WERI-Rb-1 (cell line): ENCODE measurements around the gene CDH5.

Experiments used
- DNase-seq: peaks from one replicate; pipeline ENCODE4 v3.0.0-alpha.2; 2020
- H3K27ac ChIP-seq: fragments of 250-450 bp; sonication (Bioruptor Pico); 2 replicates; pipeline ENCODE4 v1.5.1; 2020; ENCODE audit warnings: mild to moderate bottlenecking, moderate library complexity
- H3K27me3 ChIP-seq: fragments of 250-450 bp; sonication (Bioruptor Pico); 2 replicates; pipeline ENCODE4 v1.5.1; 2021; ENCODE audit warnings: mild to moderate bottlenecking, low read depth, moderate library complexity; ENCODE audit not compliant: insufficient read depth, severe bottlenecking
- H3K36me3 ChIP-seq: fragments of 250-450 bp; sonication (Bioruptor Pico); 2 replicates; pipeline ENCODE4 v1.5.1; 2020; ENCODE audit warnings: mild to moderate bottlenecking, moderate library complexity
- H3K4me3 ChIP-seq: 2 replicates; pipeline ENCODE4 v1.5.1; 2011; ENCODE audit warnings: low read depth, mild to moderate bottlenecking, control low read depth, low read length
- H3K9me3 ChIP-seq: fragments of 250-450 bp; sonication (Bioruptor Pico); 2 replicates; pipeline ENCODE4 v1.5.1; 2021; ENCODE audit warnings: mild to moderate bottlenecking, moderate library complexity; ENCODE audit not compliant: severe bottlenecking
- TF ChIP-seq, protein P1 (sequence below): IDR thresholded peaks from 2 replicates; pipeline ENCODE4 v1.5.1; 2011; ENCODE audit warnings: low read depth, mild to moderate bottlenecking, control low read depth, inconsistent platforms, low read length

Gene CDH5

DNA sequence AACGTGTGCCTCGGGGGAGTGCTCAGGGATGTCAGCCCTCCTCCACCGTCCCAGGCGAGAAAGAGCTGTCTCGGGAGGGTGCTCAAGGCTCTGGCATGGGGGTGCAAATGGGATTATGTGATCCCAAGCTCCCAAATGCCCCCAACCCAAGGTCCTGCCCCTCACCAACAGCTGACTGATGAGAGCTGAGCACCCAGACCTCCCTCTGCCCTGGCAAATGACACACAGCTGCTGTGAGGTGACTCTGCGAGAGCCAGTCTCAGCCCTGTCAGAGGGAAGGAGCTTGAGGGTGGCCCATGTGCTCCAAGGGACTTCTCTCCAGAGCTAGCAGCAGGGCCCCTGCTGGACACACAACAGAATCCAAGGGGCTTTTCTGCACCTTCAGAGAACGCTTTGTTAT lies 7.7 kb downstream of the CDH5 start:
- no peak for DNase-seq
- H3K36me3 ChIP-seq: no peaks in the 10 kb centered on the region
- H3K4me3 ChIP-seq: no peak overlapping the region
- H3K9me3 ChIP-seq: no peaks in the 10 kb centered on the region
- H3K27ac ChIP-seq: no peak overlapping the region
- H3K27me3 ChIP-seq: no peaks in the 10 kb centered on the region
- TF ChIP-seq, protein P1, sequence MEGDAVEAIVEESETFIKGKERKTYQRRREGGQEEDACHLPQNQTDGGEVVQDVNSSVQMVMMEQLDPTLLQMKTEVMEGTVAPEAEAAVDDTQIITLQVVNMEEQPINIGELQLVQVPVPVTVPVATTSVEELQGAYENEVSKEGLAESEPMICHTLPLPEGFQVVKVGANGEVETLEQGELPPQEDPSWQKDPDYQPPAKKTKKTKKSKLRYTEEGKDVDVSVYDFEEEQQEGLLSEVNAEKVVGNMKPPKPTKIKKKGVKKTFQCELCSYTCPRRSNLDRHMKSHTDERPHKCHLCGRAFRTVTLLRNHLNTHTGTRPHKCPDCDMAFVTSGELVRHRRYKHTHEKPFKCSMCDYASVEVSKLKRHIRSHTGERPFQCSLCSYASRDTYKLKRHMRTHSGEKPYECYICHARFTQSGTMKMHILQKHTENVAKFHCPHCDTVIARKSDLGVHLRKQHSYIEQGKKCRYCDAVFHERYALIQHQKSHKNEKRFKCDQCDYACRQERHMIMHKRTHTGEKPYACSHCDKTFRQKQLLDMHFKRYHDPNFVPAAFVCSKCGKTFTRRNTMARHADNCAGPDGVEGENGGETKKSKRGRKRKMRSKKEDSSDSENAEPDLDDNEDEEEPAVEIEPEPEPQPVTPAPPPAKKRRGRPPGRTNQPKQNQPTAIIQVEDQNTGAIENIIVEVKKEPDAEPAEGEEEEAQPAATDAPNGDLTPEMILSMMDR: no peak

DNA sequence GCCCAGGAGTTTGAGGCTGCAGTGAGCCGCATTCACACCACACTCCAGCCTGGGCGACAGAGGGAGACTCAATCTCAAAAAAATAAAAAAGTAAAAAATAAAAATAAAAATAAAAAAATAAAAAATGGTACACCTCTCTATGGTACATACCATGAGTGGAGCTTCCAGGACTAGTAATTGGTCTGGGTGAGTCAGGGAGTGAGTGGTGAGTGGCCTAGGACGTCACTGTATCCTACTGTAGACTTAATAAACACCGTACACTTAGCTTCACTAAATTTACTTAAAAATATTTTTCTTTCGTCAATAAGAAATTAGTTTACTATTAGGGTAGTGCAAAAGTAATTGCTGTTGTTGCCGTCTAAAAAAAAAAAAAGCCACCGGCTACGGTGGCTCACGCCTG lies 9.0 kb downstream of the CDH5 start:
- no peak overlapping the region for H3K4me3 ChIP-seq

DNA sequence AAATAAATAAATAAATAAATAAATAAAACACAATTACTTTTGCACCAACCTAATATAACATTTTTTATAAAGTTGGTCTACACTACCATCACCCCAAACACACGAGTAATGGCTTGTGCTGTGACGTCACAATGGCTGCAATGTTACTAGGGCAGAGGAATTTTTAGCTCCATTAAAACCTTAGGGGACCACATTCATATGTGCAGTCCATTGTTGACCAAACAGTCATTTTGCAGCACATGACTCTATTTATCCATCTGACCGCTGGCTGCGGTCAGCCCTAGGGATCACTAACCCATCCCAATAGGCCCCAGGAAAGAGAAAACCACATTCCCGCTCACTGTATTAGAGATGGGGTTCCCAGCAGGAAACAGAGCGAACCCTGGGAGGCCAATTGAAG lies 9.6 kb downstream of the CDH5 start:
- Histone ChIP-seq H3K9me3 (no peaks in the 10 kb centered on the region), H3K27ac (no peak overlapping the region), H3K36me3 (no peaks in the 10 kb centered on the region), H3K4me3 (no peak overlapping the region), H3K27me3 (no peaks in the 10 kb centered on the region)
- no peak for DNase-seq
- TF ChIP-seq, protein P1: no peak

More for the DNA sequence above, 9.0 kb downstream of the CDH5 start:
- H3K27me3 ChIP-seq: no peaks in the 10 kb centered on the region
- TF ChIP-seq, protein P1: no peak
- H3K9me3 ChIP-seq: no peaks in the 10 kb centered on the region
- no peak overlapping the region for H3K27ac ChIP-seq
- H3K36me3 ChIP-seq: no peaks in the 10 kb centered on the region
- no peak for DNase-seq

DNA sequence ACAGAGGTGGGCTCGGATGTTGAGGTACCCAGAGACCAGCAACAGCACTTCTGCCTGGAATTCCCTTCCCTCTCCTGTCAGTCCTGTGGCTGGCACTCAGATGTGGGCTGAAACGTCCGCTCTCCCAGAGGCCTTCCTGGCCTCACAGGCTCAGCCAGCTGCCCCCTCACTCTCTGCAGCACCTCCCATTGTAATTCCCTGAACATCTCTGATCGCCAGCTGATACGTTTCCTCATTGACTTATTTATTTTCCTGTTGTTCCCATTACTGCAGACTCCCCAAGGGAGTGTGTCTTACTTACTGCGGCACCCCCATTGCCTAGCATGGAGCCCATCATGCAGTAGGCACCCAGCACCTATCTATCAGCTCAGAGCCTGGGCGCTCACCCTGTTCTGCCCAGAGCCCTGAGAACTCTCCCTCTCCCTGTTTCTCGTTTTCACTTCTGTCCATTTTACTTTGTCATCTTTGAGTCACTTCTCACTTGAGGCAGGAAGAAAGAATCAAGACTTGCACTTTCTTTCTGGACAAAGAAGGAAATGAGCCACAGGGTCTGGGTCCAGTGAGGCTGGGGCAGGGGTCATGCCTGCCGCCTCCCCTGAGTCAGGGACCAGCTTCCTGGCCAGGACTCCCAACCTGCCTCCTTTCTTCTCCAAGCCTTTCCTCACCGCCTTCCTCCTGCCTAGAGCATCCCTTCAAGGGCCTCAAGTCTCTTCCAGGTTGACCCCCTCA lies 10.2 kb downstream of the CDH5 start:
- TF ChIP-seq, protein P1: no peak
- H3K9me3 ChIP-seq: no peaks in the 10 kb centered on the region
- no peak for DNase-seq
- no peak overlapping the region for H3K27ac ChIP-seq
- H3K36me3 ChIP-seq: no peaks in the 10 kb centered on the region
- no peak overlapping the region for H3K4me3 ChIP-seq
- H3K27me3 ChIP-seq: no peaks in the 10 kb centered on the region

DNA sequence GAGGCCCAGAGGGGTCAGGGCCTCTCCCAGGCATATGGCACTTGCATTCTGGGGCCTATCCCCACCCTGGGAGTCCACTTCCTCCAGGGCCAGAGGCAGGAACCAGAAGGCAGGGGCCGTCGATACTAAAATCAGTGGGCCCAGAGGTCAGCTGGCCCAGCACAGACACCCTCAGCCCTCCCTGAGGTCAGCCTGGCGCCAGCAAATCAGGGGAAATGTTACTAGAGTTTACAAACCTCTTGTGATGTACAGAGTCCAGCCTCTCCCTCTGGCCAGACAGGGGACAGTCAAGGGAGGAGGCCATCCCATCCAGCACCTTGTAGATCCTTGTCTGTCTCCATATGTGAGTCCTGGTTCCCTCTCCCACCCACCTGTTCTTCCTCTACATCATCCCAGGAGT lies 10.8 kb downstream of the CDH5 start:
- no peak overlapping the region for H3K27ac ChIP-seq
- TF ChIP-seq, protein P1: no peak
- no peaks in the 10 kb centered on the region for H3K36me3 ChIP-seq
- no peak for DNase-seq
- H3K27me3 ChIP-seq: no peaks in the 10 kb centered on the region
- no peak overlapping the region for H3K4me3 ChIP-seq
- H3K9me3 ChIP-seq: no peaks in the 10 kb centered on the region
